ENCODE results near the gene NOLC1. TPM values are rescaled to one million over a fixed set of nuclear protein-coding genes. Genes with fewer than 3 reads are reported as not detected.

NOLC1 gene
- total and polyA plus RNA-seq, 2 donors (not counting 1 experiment from before 2014, with no cell fraction given): 32.9 to 45.0 TPM

DNA sequence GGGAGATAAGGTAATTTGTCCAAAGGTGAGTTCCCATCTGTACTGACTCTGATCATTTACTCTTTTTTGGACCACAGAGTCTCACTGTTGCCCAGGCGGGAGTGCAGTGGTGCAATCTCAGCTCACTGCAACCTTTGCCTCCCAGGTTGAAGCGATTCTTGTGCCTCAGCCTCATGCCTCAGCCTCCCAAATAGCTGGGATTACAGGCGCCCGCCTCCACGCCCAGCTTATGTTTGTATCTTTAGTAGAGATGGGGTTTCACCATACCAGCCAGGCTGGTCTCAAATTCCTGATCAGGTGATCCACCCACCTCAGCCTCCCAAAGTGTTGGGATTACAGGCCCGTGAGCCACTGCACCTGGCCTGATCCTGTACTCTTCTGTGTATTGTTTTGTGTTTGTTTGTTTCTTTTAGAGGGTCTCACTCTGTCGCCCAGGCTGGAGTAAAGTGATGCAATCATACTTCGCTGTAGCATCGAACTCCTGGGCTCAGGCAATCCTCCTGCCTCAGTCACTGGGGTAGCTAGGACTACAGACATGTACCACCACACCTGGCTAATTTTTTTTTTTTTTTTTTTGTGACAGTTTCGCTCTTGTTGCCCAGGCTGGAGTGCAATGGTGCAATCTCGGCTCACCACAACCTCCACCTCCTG, 2.4 kb downstream of the NOLC1 start:
- Histone ChIP-seq H4K20me1 (ENCODE audit: control insufficient read depth, insufficient read depth, low read length, poor library complexity, severe bottlenecking) (peaks cover 43% of the 10 kb centered on the region), H3K4me1 (ENCODE audit: control insufficient read depth in 2 of 2, insufficient read depth in 2 of 2, low read length in 2 of 2) (peaks cover 15 to 24% of the 10 kb centered on the region in 2 donors), H3K4me2 (replicated peaks; ENCODE audit: low read depth, low read length, poor library complexity, severe bottlenecking) (no peak overlapping the region), H3K79me2 (ENCODE audit: control insufficient read depth, insufficient read depth, low read length) (peaks cover 67% of the 10 kb centered on the region), H3K36me3 (replicated peaks in 1 of 2; ENCODE audit: control extremely low read depth in 1 of 2, control insufficient read depth in 1 of 2, extremely low read depth in 1 of 2, insufficient read depth in 2 of 2, low read length in 1 of 2) (peaks cover under 1 to 44% of the 10 kb centered on the region in 2 experiments), H3K4me3 (ENCODE audit: control extremely low read depth in 1 of 5, extremely low read depth in 1 of 5, insufficient read depth in 1 of 5, low read depth in 2 of 5, low read length in 4 of 5) (no peak overlapping the region), H3K9ac (ENCODE audit: low read length) (no peak overlapping the region), H3K27ac (ENCODE audit: low read length in 2 of 2) (no peak overlapping the region), H2AFZ (ENCODE audit: insufficient read depth, low read depth, low read length, poor library complexity, severe bottlenecking) (no peak overlapping the region), H3K9me3 (ENCODE audit: control extremely low read depth in 1 of 3, control insufficient read depth in 2 of 3, insufficient read depth in 1 of 3, low read length in 2 of 3) (peaks cover 0 to 5% (median 0%) of the 10 kb centered on the region in 3 donors), H3K27me3 (replicated peaks in 1 of 4; ENCODE audit: control extremely low read depth in 1 of 4, control insufficient read depth in 3 of 4, insufficient read depth in 4 of 4, low read length in 3 of 4) (no peaks in the 10 kb centered on the region)
- H3K4me3 Mint-ChIP-seq: peak overlapping the region; percentile 16
- intact Hi-C loops (cut with micrococcal nuclease): loop anchor here (5.0 kb wide), 1 partner anchor 558 kb away; the partner anchor contains the start of genes ARL3 and SFXN2
- no peaks in the 10 kb centered on the region for H3K9me3 Mint-ChIP-seq (ENCODE audit: insufficient read depth)
- no peaks in the 10 kb centered on the region for H3K27me3 Mint-ChIP-seq
- H3K27ac Mint-ChIP-seq: no peak overlapping the region
- TF ChIP-seq EZH2 (IDR thresholded peaks at IDR 0.05; ENCODE audit: borderline replicate concordance, insufficient read depth, low read depth, low read length, poor library complexity, severe bottlenecking): no peak
- TF ChIP-seq, protein P1, sequence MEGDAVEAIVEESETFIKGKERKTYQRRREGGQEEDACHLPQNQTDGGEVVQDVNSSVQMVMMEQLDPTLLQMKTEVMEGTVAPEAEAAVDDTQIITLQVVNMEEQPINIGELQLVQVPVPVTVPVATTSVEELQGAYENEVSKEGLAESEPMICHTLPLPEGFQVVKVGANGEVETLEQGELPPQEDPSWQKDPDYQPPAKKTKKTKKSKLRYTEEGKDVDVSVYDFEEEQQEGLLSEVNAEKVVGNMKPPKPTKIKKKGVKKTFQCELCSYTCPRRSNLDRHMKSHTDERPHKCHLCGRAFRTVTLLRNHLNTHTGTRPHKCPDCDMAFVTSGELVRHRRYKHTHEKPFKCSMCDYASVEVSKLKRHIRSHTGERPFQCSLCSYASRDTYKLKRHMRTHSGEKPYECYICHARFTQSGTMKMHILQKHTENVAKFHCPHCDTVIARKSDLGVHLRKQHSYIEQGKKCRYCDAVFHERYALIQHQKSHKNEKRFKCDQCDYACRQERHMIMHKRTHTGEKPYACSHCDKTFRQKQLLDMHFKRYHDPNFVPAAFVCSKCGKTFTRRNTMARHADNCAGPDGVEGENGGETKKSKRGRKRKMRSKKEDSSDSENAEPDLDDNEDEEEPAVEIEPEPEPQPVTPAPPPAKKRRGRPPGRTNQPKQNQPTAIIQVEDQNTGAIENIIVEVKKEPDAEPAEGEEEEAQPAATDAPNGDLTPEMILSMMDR (IDR thresholded peaks at IDR 0.05): no peak
- ChIA-PET CTCF (interaction anchor here (0.7 to 1.5 kb wide), 2 partner anchors 22 to 1661 kb away, joined by 3 to 4 read pairs; partner anchors contain the start of gene PPRC1), POLR2A (interaction anchor here (1.4 kb wide), 1 partner anchor 32 kb away, joined by 4 read pairs; no protein-coding TSS in a partner anchor)
- no peak for ATAC-seq (ENCODE audit: low read depth)
- peaks cover 36% of the 10 kb centered on the region for H3K4me1 Mint-ChIP-seq
- 100% methylated on average over 1 of the region's 11 CpGs for WGBS (ENCODE audit: insufficient coverage)
- no peak for DNase-seq

DNA sequence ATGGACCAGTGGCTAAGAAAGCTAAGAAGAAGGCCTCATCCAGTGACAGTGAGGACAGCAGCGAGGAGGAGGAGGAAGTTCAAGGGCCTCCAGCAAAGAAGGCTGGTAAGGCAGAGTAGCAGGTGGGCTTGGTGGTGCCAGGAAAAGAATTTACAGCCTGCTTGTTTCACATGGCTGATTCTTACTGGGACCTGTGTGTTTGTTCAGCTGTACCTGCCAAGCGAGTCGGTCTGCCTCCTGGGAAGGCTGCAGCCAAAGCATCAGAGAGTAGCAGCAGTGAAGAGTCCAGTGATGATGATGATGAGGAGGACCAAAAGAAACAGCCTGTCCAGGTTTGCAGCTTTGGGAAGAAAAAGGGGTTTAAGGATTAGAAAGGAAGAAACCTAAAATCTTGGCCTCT, 5.0 kb downstream of the NOLC1 start:
- H3K27me3 Mint-ChIP-seq: no peaks in the 10 kb centered on the region
- peaks cover 67% of the 10 kb centered on the region for H3K79me2 ChIP-seq (ENCODE audit: control insufficient read depth, insufficient read depth, low read length)
- H3K27ac Mint-ChIP-seq: no peak overlapping the region
- no peaks in the 10 kb centered on the region for H3K9me3 Mint-ChIP-seq (ENCODE audit: insufficient read depth)
- H4K20me1 ChIP-seq (ENCODE audit: control insufficient read depth, insufficient read depth, low read length, poor library complexity, severe bottlenecking): peaks cover 43% of the 10 kb centered on the region
- no peak overlapping the region for H3K4me3 ChIP-seq (ENCODE audit: control extremely low read depth in 1 of 5, extremely low read depth in 1 of 5, insufficient read depth in 1 of 5, low read depth in 2 of 5, low read length in 4 of 5)
- H3K9me3 ChIP-seq (ENCODE audit: control extremely low read depth in 1 of 3, control insufficient read depth in 2 of 3, insufficient read depth in 1 of 3, low read length in 2 of 3): peaks cover 0 to 4% (median 0%) of the 10 kb centered on the region in 3 donors
- ChIA-PET POLR2A (no interaction called here), CTCF (interaction anchor here (0.6 to 2.6 kb wide), 4 partner anchors 12 to 581 kb away, joined by 3 to 11 read pairs (median 6); no protein-coding TSS in a partner anchor)
- no peak overlapping the region for H3K4me2 ChIP-seq (replicated peaks; ENCODE audit: low read depth, low read length, poor library complexity, severe bottlenecking)
- no peak for TF ChIP-seq EZH2 (IDR thresholded peaks at IDR 0.05; ENCODE audit: borderline replicate concordance, insufficient read depth, low read depth, low read length, poor library complexity, severe bottlenecking)
- no peak for DNase-seq
- no peak overlapping the region for H3K4me3 Mint-ChIP-seq
- H3K27ac ChIP-seq (ENCODE audit: low read length in 2 of 2): no peak overlapping the region
- 98% methylated on average over 3 of the region's 3 CpGs for WGBS (ENCODE audit: insufficient coverage)
- no peak for ATAC-seq (ENCODE audit: low read depth)
- H3K4me1 ChIP-seq (ENCODE audit: control insufficient read depth in 2 of 2, insufficient read depth in 2 of 2, low read length in 2 of 2): peaks cover 10 to 16% of the 10 kb centered on the region in 2 donors
- no peak overlapping the region for H3K9ac ChIP-seq (ENCODE audit: low read length)
- intact Hi-C loops (cut with micrococcal nuclease): no loop called here
- peaks cover 22% of the 10 kb centered on the region for H3K4me1 Mint-ChIP-seq
- H3K27me3 ChIP-seq (replicated peaks in 1 of 4; ENCODE audit: control extremely low read depth in 1 of 4, control insufficient read depth in 3 of 4, insufficient read depth in 4 of 4, low read length in 3 of 4): no peaks in the 10 kb centered on the region
- no peak overlapping the region for H2AFZ ChIP-seq (ENCODE audit: insufficient read depth, low read depth, low read length, poor library complexity, severe bottlenecking)
- peaks cover 6 to 61% of the 10 kb centered on the region in 2 experiments for H3K36me3 ChIP-seq (replicated peaks in 1 of 2; ENCODE audit: control extremely low read depth in 1 of 2, control insufficient read depth in 1 of 2, extremely low read depth in 1 of 2, insufficient read depth in 2 of 2, low read length in 1 of 2)
